ENCODE results near the gene HSPBP1. TPM values are rescaled to one million over a fixed set of nuclear protein-coding genes. Genes with fewer than 3 reads are reported as not detected.

Gene HSPBP1
- total RNA-seq, 2 donors from 2014 or later = 26.8 to 26.9 TPM

GRCh38 chr19:55321466-55322137 is 41.7 kb upstream of the HSPBP1 start:
- H3K36me3 ChIP-seq = no peaks in the 10 kb centered on the region
- H3K4me3 ChIP-seq = no peak overlapping the region
- no peaks in the 10 kb centered on the region for H3K27me3 ChIP-seq (replicated peaks; ENCODE audit: insufficient read depth)
- no peak for TF ChIP-seq CTCF (IDR thresholded peaks at IDR 0.05)
- no peaks in the 10 kb centered on the region for H3K4me1 ChIP-seq (ENCODE audit: control insufficient read depth in 1 of 2, low read depth in 2 of 2)
- H3K9me3 ChIP-seq = no peaks in the 10 kb centered on the region
- DNase-seq (ENCODE audit: low spot score) (no peak), ATAC-seq (ENCODE audit: insufficient number of reproducible peaks, low FRiP score, low read depth) (no peak)
- no peak overlapping the region for H3K27ac ChIP-seq

- Histone ChIP-seq H3K27ac (no peak overlapping the region), H3K36me3 (no peaks in the 10 kb centered on the region), H3K9me3 (no peaks in the 10 kb centered on the region), H3K4me1 (ENCODE audit: control insufficient read depth in 1 of 2, low read depth in 2 of 2) (no peaks in the 10 kb centered on the region), H3K27me3 (replicated peaks; ENCODE audit: insufficient read depth) (no peaks in the 10 kb centered on the region), H3K4me3 (no peak overlapping the region)
- DNase-seq (ENCODE audit: low spot score) (no peak), ATAC-seq (ENCODE audit: insufficient number of reproducible peaks, low FRiP score, low read depth) (no peak)
- TF ChIP-seq CTCF (IDR thresholded peaks at IDR 0.05) = no peak
These were observed 41.0 kb upstream of the HSPBP1 start for GRCh38 chr19:55320844-55321419.

- no peak for TF ChIP-seq CTCF (IDR thresholded peaks at IDR 0.05)
- DNase-seq (ENCODE audit: low spot score) = no peak
- H3K4me3 ChIP-seq = no peak overlapping the region
- no peaks in the 10 kb centered on the region for H3K27me3 ChIP-seq (replicated peaks; ENCODE audit: insufficient read depth)
- H3K36me3 ChIP-seq = no peaks in the 10 kb centered on the region
- no peak for ATAC-seq (ENCODE audit: insufficient number of reproducible peaks, low FRiP score, low read depth)
- H3K4me1 ChIP-seq (ENCODE audit: control insufficient read depth in 1 of 2, low read depth in 2 of 2) = no peaks in the 10 kb centered on the region
- H3K9me3 ChIP-seq = no peaks in the 10 kb centered on the region
- no peak overlapping the region for H3K27ac ChIP-seq
These were observed 39.9 kb upstream of the HSPBP1 start for GRCh38 chr19:55319785-55320184.

- no peak for DNase-seq (ENCODE audit: low spot score)
- Histone ChIP-seq H3K4me1 (ENCODE audit: control insufficient read depth in 1 of 2, low read depth in 2 of 2) (no peaks in the 10 kb centered on the region), H3K27me3 (replicated peaks; ENCODE audit: insufficient read depth) (no peaks in the 10 kb centered on the region), H3K4me3 (no peak overlapping the region), H3K9me3 (no peaks in the 10 kb centered on the region), H3K36me3 (no peaks in the 10 kb centered on the region), H3K27ac (no peak overlapping the region)
- no peak for TF ChIP-seq CTCF (IDR thresholded peaks at IDR 0.05)
- no peak for ATAC-seq (ENCODE audit: insufficient number of reproducible peaks, low FRiP score, low read depth)
These were observed 36.7 kb upstream of the HSPBP1 start for GRCh38 chr19:55316646-55317045.

- no peaks in the 10 kb centered on the region for H3K4me1 ChIP-seq (ENCODE audit: control insufficient read depth in 1 of 2, low read depth in 2 of 2)
- no peak for TF ChIP-seq CTCF (IDR thresholded peaks at IDR 0.05)
- no peak overlapping the region for H3K4me3 ChIP-seq
- H3K36me3 ChIP-seq = no peaks in the 10 kb centered on the region
- H3K27ac ChIP-seq = no peak overlapping the region
- H3K9me3 ChIP-seq = no peaks in the 10 kb centered on the region
- H3K27me3 ChIP-seq (replicated peaks; ENCODE audit: insufficient read depth) = no peaks in the 10 kb centered on the region
- no peak for ATAC-seq (ENCODE audit: insufficient number of reproducible peaks, low FRiP score, low read depth)
- no peak for DNase-seq (ENCODE audit: low spot score)
These were observed 36.1 kb upstream of the HSPBP1 start for GRCh38 chr19:55315956-55316525.
